ENCODE data around the gene WWC1.
"Not testable (repeated sequence)": the region's sequence is repeated elsewhere in the genome, so short reads cannot be mapped to it uniquely, and the experiment has no call there.

The WWC1 gene

GRCh38 chr5:168334695-168335094, 43.2 kb downstream of the WWC1 start:
- DNase-seq (ENCODE audit: low read depth): no peak

- no peak for DNase-seq (ENCODE audit: low read depth)
Measured at GRCh38 chr5:168337361-168337760, 45.9 kb downstream of the WWC1 start.

- no peak for DNase-seq (ENCODE audit: low read depth)
Measured at GRCh38 chr5:168339109-168339771, 47.8 kb downstream of the WWC1 start.

- not testable (repeated sequence) for DNase-seq (ENCODE audit: low read depth)
Measured at GRCh38 chr5:168339772-168340140, 48.3 kb downstream of the WWC1 start.

- DNase-seq (ENCODE audit: low read depth): no peak
Measured at GRCh38 chr5:168340487-168340886, 49.0 kb downstream of the WWC1 start.

- no peak for DNase-seq (ENCODE audit: low read depth)
Measured at GRCh38 chr5:168341178-168341577, 49.7 kb downstream of the WWC1 start.

- DNase-seq (ENCODE audit: low read depth): no peak
Measured at GRCh38 chr5:168342151-168342825, 50.8 kb downstream of the WWC1 start.

- DNase-seq (ENCODE audit: low read depth): no peak
Measured at GRCh38 chr5:168342985-168343384, 51.5 kb downstream of the WWC1 start.

- DNase-seq (ENCODE audit: low read depth): no peak
Measured at GRCh38 chr5:168346417-168346816, 55.0 kb downstream of the WWC1 start.

- no peak for DNase-seq (ENCODE audit: low read depth)
Measured at GRCh38 chr5:168347368-168348083, 56.1 kb downstream of the WWC1 start.

- no peak for DNase-seq (ENCODE audit: low read depth)
Measured at GRCh38 chr5:168348084-168348414, 56.6 kb downstream of the WWC1 start.

GRCh38 chr5:168350315-168350714, 58.9 kb downstream of the WWC1 start:
- DNase-seq (ENCODE audit: low read depth): no peak

GRCh38 chr5:168353216-168353957, 61.9 kb downstream of the WWC1 start:
- no peak for DNase-seq (ENCODE audit: low read depth)

- no peak for DNase-seq (ENCODE audit: low read depth)
Measured at GRCh38 chr5:168354397-168354796, 63.0 kb downstream of the WWC1 start.

GRCh38 chr5:168356171-168356570, 64.7 kb downstream of the WWC1 start:
- no peak for DNase-seq (ENCODE audit: low read depth)

- DNase-seq (ENCODE audit: low read depth): no peak
Measured at GRCh38 chr5:168356592-168356991, 65.1 kb downstream of the WWC1 start.

- DNase-seq (ENCODE audit: low read depth): no peak
Measured at GRCh38 chr5:168357876-168358275, 66.4 kb downstream of the WWC1 start.

GRCh38 chr5:168359820-168360460, 68.5 kb downstream of the WWC1 start:
- no peak for DNase-seq (ENCODE audit: low read depth)

- no peak for DNase-seq (ENCODE audit: low read depth)
Measured at GRCh38 chr5:168360521-168361285, 69.3 kb downstream of the WWC1 start.

GRCh38 chr5:168362097-168362885, 70.8 kb downstream of the WWC1 start:
- no peak for DNase-seq (ENCODE audit: low read depth)
